OCI-LY1 (cell line): ENCODE measurements around the gene YRDC.

ENCODE experiments used
- H2AFZ ChIP-seq: fragments of 200-600 bp; sonication (generic), shearing (Covaris generic); 2 replicates; pipeline ENCODE4 v1.6.0; 2014; ENCODE audit warnings: antibody characterized with exemption, mild to moderate bottlenecking, low read length
- H3F3A ChIP-seq: fragments of 200-600 bp; sonication (generic), shearing (Covaris generic); 2 replicates; pipeline ENCODE4 v1.6.0; 2014; ENCODE audit warnings: mild to moderate bottlenecking, antibody characterized with exemption, low read length, moderate library complexity; ENCODE audit not compliant: insufficient read depth
- H3K27ac ChIP-seq: fragments of 200-600 bp; sonication (generic); 2 replicates; pipeline ENCODE4 v1.5.1; 2014; ENCODE audit warnings: low read length, mixed run types, mild to moderate bottlenecking, low read depth; ENCODE audit not compliant: poor library complexity, severe bottlenecking
- H3K27me3 ChIP-seq: fragments of 200-600 bp; sonication (generic); 2 replicates; pipeline ENCODE4 v1.6.0; 2014; ENCODE audit warnings: antibody characterized with exemption, mild to moderate bottlenecking, low read length, moderate library complexity; ENCODE audit not compliant: insufficient read depth
- H3K36me3 ChIP-seq: fragments of 200-600 bp; sonication (generic); 2 replicates; pipeline ENCODE4 v1.6.1; 2014; ENCODE audit warnings: mild to moderate bottlenecking, antibody characterized with exemption, low read length, moderate library complexity, mixed read lengths; ENCODE audit not compliant: insufficient read depth
- H3K4me1 ChIP-seq: fragments of 200-600 bp; sonication (generic); 2 replicates; pipeline ENCODE4 v1.5.1; 2014; ENCODE audit warnings: mild to moderate bottlenecking, low read length, moderate library complexity; ENCODE audit not compliant: insufficient read depth, severe bottlenecking
- H3K4me2 ChIP-seq: fragments of 200-600 bp; sonication (generic), shearing (Covaris generic); 2 replicates; pipeline ENCODE4 v1.6.1; 2014; ENCODE audit warnings: low read length
- H3K4me3 ChIP-seq: fragments of 200-600 bp; sonication (generic); 2 replicates; pipeline ENCODE4 v1.5.1; 2014; ENCODE audit warnings: low read length, low read depth, mild to moderate bottlenecking, mixed read lengths; ENCODE audit not compliant: poor library complexity, severe bottlenecking
- H3K79me2 ChIP-seq: fragments of 200-600 bp; shearing (Covaris generic); 2 replicates; pipeline ENCODE4 v1.6.1; 2016; ENCODE audit warnings: mixed run types, low read length, mixed read lengths; ENCODE audit not compliant: insufficient read depth
- H3K9ac ChIP-seq: fragments of 200-600 bp; sonication (generic), shearing (Covaris generic); 2 replicates; pipeline ENCODE4 v1.6.1; 2014; ENCODE audit warnings: mild to moderate bottlenecking, low read length, mixed read lengths
- H3K9me2 ChIP-seq: fragments of 200-600 bp; sonication (generic), shearing (Covaris generic); 2 replicates; pipeline ENCODE4 v1.6.1; 2014; ENCODE audit warnings: low read depth, mild to moderate bottlenecking, low read length, mixed read lengths
- H3K9me3 ChIP-seq: fragments of 200-600 bp; shearing (Covaris generic); 2 replicates; pipeline ENCODE4 v1.6.1; 2014; ENCODE audit warnings: low read length, mixed read lengths
- H4K20me1 ChIP-seq: fragments of 200-600 bp; sonication (generic), shearing (Covaris generic); 2 replicates; pipeline ENCODE4 v1.6.0; 2016; ENCODE audit warnings: mild to moderate bottlenecking, low read length; ENCODE audit not compliant: insufficient read depth
- CTCF ChIP-seq: fragments of 200-600 bp; sonication (generic), shearing (Covaris generic); IDR thresholded peaks from 2 replicates; pipeline ENCODE4 v1.5.1; 2017; ENCODE audit warnings: mild to moderate bottlenecking, antibody characterized with exemption, low read length, moderate library complexity, mixed read lengths
- EZH2 ChIP-seq: fragments of 200-600 bp; sonication (generic), shearing (Covaris generic); IDR thresholded peaks from 2 replicates; pipeline ENCODE4 v1.8.0; 2017; ENCODE audit warnings: borderline replicate concordance, mixed run types, mild to moderate bottlenecking, antibody characterized with exemption, low read length, moderate library complexity, mixed read lengths

Gene YRDC

GRCh38 chr1:37840711-37841110 is 32.7 kb upstream of the YRDC start:
- TF ChIP-seq CTCF (no peak), EZH2 (no peak)
- no peak overlapping the region for H3K9ac ChIP-seq
- H3K4me2 ChIP-seq = no peak overlapping the region
- no peak overlapping the region for H3K27ac ChIP-seq
- H3K4me3 ChIP-seq = no peak overlapping the region
- H2AFZ ChIP-seq = no peak overlapping the region
- H3K9me2 ChIP-seq = no peaks in the 10 kb centered on the region
- H3K27me3 ChIP-seq = no peaks in the 10 kb centered on the region
- H4K20me1 ChIP-seq = no peaks in the 10 kb centered on the region
- H3F3A ChIP-seq = no peaks in the 10 kb centered on the region
- H3K9me3 ChIP-seq = no peaks in the 10 kb centered on the region
- no peaks in the 10 kb centered on the region for H3K79me2 ChIP-seq
- H3K4me1 ChIP-seq = no peaks in the 10 kb centered on the region
- H3K36me3 ChIP-seq = peaks cover 35% of the 10 kb centered on the region

GRCh38 chr1:37839676-37840075 is 31.7 kb upstream of the YRDC start:
- no peaks in the 10 kb centered on the region for H4K20me1 ChIP-seq
- TF ChIP-seq EZH2 (no peak), CTCF (no peak)
- H3K4me1 ChIP-seq = no peaks in the 10 kb centered on the region
- no peak overlapping the region for H2AFZ ChIP-seq
- no peaks in the 10 kb centered on the region for H3K27me3 ChIP-seq
- no peak overlapping the region for H3K27ac ChIP-seq
- H3K9ac ChIP-seq = no peak overlapping the region
- H3K9me3 ChIP-seq = no peaks in the 10 kb centered on the region
- H3K79me2 ChIP-seq = no peaks in the 10 kb centered on the region
- H3K4me2 ChIP-seq = no peak overlapping the region
- peaks cover 46% of the 10 kb centered on the region for H3K36me3 ChIP-seq
- H3K9me2 ChIP-seq = no peaks in the 10 kb centered on the region
- no peak overlapping the region for H3K4me3 ChIP-seq
- no peaks in the 10 kb centered on the region for H3F3A ChIP-seq

- TF ChIP-seq EZH2 (no peak), CTCF (no peak)
These were observed 28.8 kb upstream of the YRDC start for GRCh38 chr1:37836788-37837187.

More at GRCh38 chr1:37836788-37837187, 28.8 kb upstream of the YRDC start:
- H3K4me3 ChIP-seq = no peak overlapping the region
- H3K27me3 ChIP-seq = no peaks in the 10 kb centered on the region
- H3K9me3 ChIP-seq = no peaks in the 10 kb centered on the region
- H3K36me3 ChIP-seq = peaks cover 63% of the 10 kb centered on the region
- no peaks in the 10 kb centered on the region for H3K4me1 ChIP-seq
- H3K27ac ChIP-seq = no peak overlapping the region
- no peak overlapping the region for H3K9ac ChIP-seq
- no peak overlapping the region for H2AFZ ChIP-seq
- H3K4me2 ChIP-seq = no peak overlapping the region
- no peaks in the 10 kb centered on the region for H3K79me2 ChIP-seq
- no peaks in the 10 kb centered on the region for H4K20me1 ChIP-seq
- no peaks in the 10 kb centered on the region for H3F3A ChIP-seq
- H3K9me2 ChIP-seq = no peaks in the 10 kb centered on the region
